ENCODE measurements around the gene VASN.

Gene VASN

DNA sequence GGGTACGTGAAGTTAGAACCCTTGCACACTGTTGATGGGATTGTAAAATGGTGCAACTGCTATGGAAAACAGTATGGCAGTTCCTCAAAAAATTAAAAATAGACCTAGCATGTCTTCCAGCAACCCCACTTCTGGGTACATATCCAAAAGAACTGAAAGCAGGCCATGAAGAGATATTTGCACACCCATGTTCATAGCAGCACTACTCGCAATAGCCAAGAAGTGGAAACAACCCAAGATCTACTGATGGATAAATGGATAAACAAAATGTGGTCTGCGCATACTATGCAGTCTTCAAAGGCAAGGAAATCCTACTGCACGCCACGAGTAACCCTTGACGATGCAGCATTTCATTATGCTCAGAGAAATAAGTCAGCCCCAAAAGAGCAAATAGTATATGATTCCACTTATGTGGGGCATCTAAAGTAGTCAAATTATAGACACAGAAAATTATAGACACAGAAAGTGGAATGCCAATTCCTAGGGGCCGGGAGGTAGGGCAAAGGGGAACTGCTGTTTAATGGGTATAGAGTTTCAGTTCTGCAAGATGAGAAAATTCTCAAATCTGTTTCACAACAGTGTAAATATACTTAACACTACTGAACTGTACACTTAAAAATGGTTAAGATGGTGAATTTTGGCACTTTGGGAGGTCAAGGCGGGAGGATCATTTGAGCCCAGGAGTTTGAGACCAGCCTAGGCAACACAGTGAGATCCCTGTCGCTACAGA lies 27.5 kb downstream of the VASN start:
- no peak overlapping the region for H3K4me3 ChIP-seq (ENCODE audit: low read length)
- DNase-seq (ENCODE audit: low read depth) = no peak
- TF ChIP-seq, protein P1, sequence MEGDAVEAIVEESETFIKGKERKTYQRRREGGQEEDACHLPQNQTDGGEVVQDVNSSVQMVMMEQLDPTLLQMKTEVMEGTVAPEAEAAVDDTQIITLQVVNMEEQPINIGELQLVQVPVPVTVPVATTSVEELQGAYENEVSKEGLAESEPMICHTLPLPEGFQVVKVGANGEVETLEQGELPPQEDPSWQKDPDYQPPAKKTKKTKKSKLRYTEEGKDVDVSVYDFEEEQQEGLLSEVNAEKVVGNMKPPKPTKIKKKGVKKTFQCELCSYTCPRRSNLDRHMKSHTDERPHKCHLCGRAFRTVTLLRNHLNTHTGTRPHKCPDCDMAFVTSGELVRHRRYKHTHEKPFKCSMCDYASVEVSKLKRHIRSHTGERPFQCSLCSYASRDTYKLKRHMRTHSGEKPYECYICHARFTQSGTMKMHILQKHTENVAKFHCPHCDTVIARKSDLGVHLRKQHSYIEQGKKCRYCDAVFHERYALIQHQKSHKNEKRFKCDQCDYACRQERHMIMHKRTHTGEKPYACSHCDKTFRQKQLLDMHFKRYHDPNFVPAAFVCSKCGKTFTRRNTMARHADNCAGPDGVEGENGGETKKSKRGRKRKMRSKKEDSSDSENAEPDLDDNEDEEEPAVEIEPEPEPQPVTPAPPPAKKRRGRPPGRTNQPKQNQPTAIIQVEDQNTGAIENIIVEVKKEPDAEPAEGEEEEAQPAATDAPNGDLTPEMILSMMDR (conservative IDR thresholded peaks at IDR 0.05; ENCODE audit: low read length) = no peak

DNA sequence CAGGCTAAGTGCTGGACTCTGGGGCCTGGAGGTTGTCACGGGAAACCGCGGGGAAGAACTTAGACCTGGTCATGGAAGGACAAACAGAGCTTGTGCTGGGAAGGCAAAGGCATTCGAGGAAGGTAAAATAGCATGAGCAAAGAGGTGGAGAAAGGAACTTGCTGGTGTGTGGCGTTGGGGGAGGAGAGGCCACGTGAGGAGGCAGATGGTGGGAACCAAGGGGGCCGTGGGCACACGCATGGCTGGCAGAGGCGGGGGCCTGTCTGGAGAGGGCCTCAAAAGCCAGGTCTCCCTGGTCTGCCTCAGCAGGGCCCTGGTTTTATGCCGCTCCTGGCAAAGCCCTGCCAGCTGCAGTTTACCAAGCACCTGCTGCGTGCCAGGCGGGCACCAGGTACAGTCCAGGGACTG lies 29.4 kb downstream of the VASN start:
- H3K4me3 ChIP-seq (ENCODE audit: low read length) = no peak overlapping the region
- TF ChIP-seq, protein P1 (conservative IDR thresholded peaks at IDR 0.05; ENCODE audit: low read length) = no peak
- DNase-seq (ENCODE audit: low read depth) = no peak

DNA sequence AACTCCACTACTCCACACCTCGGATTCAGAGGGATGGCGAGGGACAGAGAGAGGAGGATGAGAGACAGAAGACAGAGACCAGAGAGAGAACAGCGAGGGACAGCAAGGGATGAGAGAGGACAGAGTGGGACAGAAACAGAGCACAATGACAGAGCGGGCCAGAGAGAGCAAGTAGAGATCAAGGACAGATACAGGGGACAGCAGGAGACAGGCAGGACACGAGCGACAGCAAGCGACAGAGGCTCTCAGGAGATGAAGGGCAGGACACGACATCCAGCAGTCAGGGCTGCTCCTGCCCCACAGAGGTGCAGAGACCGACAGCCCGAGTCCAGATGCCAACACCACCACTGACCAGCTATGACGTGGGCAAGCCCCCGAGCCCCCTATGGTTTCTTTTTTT lies 29.9 kb downstream of the VASN start:
- TF ChIP-seq, protein P1 (conservative IDR thresholded peaks at IDR 0.05; ENCODE audit: low read length) = no peak
- no peak overlapping the region for H3K4me3 ChIP-seq (ENCODE audit: low read length)
- DNase-seq (ENCODE audit: low read depth) = no peak

DNA sequence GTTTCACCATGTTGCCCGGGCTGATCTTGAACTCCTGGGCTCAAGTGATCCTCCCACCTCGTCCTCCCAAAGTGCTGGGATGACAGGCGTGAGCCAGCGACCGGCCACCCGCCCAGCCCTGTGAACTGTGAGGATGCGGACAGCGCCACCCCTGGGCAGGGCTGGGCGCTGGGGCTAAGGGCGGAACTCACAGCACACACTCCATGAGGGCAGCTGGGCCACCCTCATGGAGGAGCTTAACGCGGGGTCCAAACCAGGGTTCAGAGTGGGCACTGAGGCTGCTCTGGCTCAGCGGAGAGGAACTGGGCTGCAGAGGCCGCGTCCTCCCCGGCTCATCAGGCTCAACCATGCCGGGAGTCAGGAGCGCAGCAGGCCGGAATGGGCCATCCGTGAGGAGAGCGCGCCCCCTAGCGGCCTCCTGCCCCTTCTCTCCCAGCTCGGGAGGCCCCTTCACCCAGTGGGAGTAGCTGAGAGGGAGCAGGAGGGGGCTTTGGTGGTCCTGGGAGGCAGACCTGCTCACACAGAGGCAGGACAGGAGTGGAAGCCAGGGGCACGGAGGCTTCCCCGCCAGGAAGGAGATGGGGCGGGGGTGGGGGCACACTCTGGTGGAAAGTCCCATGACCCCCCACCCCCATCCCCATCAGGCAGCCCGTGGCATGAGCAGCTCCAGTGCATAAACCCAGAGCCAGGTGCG lies 30.9 kb downstream of the VASN start:
- TF ChIP-seq, protein P1 (conservative IDR thresholded peaks at IDR 0.05; ENCODE audit: low read length) = peak; percentile 69
- DNase-seq (ENCODE audit: low read depth) = peak; percentile 67
- peak overlapping the region; percentile 39 for H3K4me3 ChIP-seq (ENCODE audit: low read length)

DNA sequence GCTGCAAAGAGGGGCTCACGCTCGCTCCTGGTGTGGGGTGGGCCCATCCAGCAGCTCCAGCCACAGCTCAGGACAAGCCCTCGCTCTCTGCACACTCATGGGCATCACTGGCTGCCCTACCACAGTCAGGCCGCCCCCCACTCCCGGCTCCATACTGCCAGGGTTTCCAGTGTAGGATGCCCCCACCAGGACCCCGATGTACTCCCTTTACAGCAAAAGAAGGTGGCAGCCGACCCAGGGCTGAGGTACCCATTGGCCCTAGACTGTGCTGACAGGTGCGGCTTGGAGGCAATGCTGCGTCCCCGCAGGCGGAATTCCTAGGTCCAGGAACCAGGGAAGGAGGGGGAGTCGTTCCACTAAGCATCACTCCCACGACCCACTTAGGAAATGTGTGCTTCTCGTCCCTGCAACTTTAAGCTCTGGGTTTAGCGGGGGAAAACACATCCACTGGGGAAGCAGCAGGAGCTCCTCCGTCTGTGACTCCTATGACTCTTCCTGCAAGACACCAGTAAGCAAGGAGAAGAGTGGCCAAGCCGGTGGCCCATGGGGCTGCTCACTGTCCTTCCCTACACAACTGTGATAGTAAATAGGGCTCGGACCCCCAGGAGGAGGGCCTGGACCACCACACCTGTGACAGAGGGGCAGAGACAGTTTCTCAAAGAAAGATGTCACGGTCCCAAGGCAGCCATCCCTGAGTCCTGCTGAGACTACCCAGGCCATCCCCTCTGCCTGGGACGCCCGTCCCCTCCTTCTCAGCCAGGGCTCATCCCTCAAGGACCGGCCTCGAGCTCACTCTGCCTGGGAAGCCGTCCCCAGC lies 31.7 kb downstream of the VASN start:
- TF ChIP-seq, protein P1 (conservative IDR thresholded peaks at IDR 0.05; ENCODE audit: low read length) = no peak
- DNase-seq (ENCODE audit: low read depth) = no peak
- H3K4me3 ChIP-seq (ENCODE audit: low read length) = no peak overlapping the region

DNA sequence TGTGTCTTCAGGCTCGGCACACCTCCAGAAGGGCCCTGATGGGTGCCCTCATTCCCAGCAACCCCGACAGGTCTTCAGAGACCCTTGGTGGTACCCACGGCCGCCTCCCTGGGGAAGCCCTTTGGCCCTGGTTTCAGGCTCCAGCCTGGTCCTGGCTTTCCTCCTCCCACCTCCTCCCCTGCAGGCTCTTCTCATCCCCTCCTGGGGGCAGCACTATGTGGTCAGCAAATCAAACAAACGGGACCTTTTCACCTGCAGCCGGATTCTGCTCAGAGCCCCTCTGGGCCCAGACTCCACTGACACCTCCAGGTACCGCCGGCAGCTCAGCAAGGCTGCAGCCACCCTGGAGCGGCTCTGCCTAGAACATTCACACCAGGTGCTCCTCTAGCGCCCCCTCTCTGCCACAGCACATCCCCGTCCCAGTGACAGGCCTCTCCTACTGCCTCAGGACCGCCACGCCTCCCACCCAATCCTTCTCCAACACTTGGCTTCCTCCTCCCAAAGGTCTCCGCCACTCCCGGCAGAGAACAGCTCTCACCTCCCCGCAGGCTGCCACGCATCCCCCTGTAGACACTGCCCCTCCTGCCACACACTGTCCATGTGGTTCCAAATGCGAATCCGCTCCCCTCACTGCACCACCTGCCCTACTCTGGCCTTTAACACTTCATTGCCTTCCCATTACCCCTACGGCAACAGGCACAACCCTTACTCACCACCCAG lies 32.8 kb downstream of the VASN start:
- no peak overlapping the region for H3K4me3 ChIP-seq (ENCODE audit: low read length)
- TF ChIP-seq, protein P1 (conservative IDR thresholded peaks at IDR 0.05; ENCODE audit: low read length) = peak; percentile 68
- no peak for DNase-seq (ENCODE audit: low read depth)
